Measurements from ENCODE around the gene TSPAN18.

The TSPAN18 gene

DNA sequence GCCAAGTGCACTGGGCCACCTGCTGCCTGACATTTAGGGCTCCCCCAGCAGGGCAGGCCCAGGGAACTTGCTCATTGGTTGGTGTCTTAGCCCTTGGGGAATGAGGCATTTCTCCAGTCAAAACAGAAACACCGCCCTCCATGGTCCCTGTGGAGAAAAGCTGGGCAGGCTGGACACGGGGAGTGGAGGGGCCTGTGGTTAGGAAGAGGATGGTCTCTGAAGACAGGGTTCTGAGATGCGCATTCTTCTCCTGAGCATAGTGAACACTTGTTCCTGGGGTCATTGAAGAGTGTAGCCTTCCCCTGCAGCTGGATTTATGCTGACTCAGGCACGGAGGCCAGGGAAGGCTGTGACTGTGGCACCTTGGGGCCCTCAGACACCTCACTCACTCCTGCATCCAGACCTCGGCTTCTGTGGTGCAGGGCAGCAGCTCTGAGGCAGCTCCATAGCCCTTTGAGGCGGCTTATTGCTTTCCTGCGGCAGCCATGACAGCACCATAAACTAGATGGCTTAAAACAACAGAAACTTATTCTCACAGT is 8.2 kb downstream of the TSPAN18 start:
- H3K27ac ChIP-seq, result no peak overlapping the region
- DNase-seq (ENCODE audit: low read depth, low spot score), result no peak

- no peak overlapping the region for H3K27ac ChIP-seq
- DNase-seq (ENCODE audit: low read depth, low spot score), result no peak
These were observed 10.0 kb downstream of the TSPAN18 start for GRCh38 chr11:44736791-44737190.

GRCh38 chr11:44737245-44738085 is 10.7 kb downstream of the TSPAN18 start:
- DNase-seq (ENCODE audit: low read depth, low spot score), result no peak
- H3K27ac ChIP-seq, result no peak overlapping the region

DNA sequence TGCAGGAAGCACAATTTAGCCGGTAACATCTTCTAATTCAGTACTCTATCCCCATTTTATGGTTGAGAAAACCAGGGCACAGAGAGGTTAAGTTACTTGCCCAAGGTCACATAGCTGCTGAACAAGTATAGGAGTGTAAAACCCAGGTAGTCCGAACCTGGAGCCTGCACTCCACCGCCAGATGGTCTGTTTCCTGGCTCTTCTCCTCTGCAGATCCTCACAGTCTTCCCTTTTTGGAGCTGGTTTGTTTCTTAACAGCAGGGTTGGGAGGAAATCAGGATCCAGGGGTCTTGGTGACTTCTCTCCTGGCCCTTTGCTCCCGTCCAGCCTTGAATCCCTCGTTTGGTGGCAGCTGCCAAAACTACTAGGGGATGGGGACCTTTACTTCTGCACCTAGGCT is 12.0 kb downstream of the TSPAN18 start:
- no peak for DNase-seq (ENCODE audit: low read depth, low spot score)
- no peak overlapping the region for H3K27ac ChIP-seq

- DNase-seq (ENCODE audit: low read depth, low spot score), result no peak
- H3K27ac ChIP-seq, result no peak overlapping the region
These were observed 14.2 kb downstream of the TSPAN18 start for GRCh38 chr11:44740967-44741366.

DNA sequence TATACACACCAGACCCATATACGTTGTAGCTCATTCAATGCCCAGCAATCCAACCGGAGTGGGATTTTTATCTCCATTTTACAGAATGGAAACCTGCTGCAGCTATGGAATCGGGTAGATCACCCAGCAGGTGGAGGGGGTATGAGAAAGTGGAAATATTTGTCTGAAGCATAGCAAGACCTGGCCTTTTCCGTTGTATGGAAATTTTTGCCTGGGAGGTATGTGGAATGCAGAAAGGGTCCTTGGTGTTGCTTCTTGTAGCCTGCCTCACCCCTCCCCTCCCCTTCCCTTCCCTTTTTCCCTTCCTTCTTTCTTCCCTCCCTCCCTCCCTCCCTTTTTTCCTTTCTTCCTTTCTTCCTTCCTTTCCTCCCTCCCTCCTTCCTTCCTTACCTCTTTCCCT is 15.2 kb downstream of the TSPAN18 start:
- no peak overlapping the region for H3K27ac ChIP-seq
- DNase-seq (ENCODE audit: low read depth, low spot score), result no peak

GRCh38 chr11:44742508-44743246 is 15.9 kb downstream of the TSPAN18 start:
- DNase-seq (ENCODE audit: low read depth, low spot score), result no peak
- no peak overlapping the region for H3K27ac ChIP-seq

GRCh38 chr11:44743326-44743725 is 16.6 kb downstream of the TSPAN18 start:
- H3K27ac ChIP-seq, result no peak overlapping the region
- no peak for DNase-seq (ENCODE audit: low read depth, low spot score)

DNA sequence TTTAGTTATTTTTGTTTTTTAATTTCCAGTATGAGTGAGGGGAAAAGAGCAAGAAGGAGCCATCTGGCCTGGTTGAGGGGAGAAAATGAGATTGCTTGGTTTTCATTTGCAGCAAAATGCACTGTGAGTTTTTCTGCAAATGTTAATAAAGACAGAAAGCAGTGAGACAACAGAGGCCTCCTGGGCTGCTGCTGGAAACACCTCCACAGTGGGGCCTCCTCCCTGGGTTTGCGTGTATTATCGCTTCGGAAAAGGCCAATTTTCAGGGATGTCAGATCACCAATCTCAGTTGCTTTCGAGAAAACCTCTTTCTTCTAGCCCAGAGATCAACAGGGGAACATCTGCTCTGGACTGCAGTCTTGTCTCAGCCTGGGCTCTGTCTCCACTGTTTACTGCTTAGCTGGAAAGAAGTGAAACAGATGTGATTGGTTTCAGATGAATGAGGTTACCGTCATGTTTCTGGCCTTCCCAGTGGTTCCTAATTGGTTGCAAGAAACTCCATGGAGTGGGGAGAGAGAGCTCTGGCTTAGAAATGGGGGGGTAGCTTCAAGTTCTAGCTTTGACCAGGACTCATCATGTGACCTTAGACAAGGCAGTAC is 17.3 kb downstream of the TSPAN18 start:
- no peak for DNase-seq (ENCODE audit: low read depth, low spot score)
- no peak overlapping the region for H3K27ac ChIP-seq

GRCh38 chr11:44746894-44747293 is 20.1 kb downstream of the TSPAN18 start:
- no peak overlapping the region for H3K27ac ChIP-seq
- no peak for DNase-seq (ENCODE audit: low read depth, low spot score)

GRCh38 chr11:44747316-44747715 is 20.6 kb downstream of the TSPAN18 start:
- H3K27ac ChIP-seq, result no peak overlapping the region
- DNase-seq (ENCODE audit: low read depth, low spot score), result no peak

- H3K27ac ChIP-seq, result no peak overlapping the region
These were observed 21.1 kb downstream of the TSPAN18 start for GRCh38 chr11:44747836-44748235.

GRCh38 chr11:44748606-44749005 is 21.8 kb downstream of the TSPAN18 start:
- DNase-seq (ENCODE audit: low read depth, low spot score), result no peak
- H3K27ac ChIP-seq, result no peak overlapping the region

More at GRCh38 chr11:44747836-44748235, 21.1 kb downstream of the TSPAN18 start:
- DNase-seq (ENCODE audit: low read depth, low spot score), result no peak

DNA sequence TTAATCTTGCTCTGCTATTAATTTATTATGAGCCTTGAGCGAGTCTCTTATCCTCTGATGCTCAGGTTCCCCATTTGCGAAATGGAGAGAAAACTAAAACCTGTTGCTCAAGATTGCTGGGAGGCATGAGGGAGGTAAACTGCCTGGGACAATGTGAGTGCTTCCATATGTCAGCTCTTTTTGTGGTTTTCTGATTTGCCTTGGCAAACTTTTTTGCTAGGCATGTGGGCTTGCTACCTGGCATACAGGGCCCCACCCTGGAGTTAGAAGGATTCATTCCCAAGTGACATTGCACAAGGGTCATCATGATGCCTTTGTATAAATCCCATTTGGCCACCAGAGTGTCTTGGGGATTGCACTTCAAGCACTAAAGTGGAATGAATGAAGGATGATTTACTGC is 22.4 kb downstream of the TSPAN18 start:
- no peak overlapping the region for H3K27ac ChIP-seq
- DNase-seq (ENCODE audit: low read depth, low spot score), result no peak

DNA sequence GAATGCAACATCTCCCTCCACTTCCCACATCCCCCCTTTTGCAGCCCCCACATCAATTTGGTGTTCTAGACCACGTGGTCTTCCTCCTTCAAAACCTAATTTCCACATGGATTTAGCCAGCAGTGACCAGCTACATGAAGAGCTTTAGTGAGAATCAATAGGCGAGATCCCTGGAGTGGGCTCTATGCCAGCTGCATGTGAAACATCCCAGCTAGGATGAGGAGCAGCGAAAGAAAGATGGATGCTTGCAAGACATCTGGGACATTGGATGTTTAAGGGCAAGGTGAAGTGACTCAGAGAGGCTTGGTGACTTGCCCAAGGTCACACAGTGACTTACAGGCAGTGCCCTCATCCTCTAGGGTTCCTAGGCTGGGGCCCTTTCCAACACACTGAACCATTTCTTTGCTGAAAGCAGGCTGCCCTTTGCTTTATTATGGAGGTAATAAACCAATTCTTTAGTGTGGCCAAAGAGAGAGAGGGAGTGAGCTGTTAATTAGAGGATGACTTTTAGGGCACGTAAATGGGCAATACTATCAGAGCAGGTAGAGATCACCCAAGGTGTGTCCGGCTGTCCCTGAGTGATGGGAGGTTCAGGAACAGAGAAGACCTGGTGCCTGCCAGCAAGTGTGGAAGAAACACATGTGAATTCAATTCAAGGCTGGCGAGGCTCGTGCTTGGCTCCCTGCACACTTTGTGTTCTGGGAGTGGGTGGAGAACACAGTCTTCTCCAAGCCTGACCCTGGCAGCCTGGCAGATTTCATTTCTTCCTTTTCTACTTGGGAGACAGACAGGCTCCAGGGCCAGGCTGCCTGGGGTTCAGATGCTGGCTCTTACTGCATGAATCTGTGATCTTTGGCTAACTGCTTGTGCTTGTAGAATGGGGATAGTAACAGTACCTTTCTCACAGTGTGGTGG is 24.0 kb downstream of the TSPAN18 start:
- no peak for DNase-seq (ENCODE audit: low read depth, low spot score)

GRCh38 chr11:44752300-44752699 is 25.5 kb downstream of the TSPAN18 start:
- H3K27ac ChIP-seq, result no peak overlapping the region
- no peak for DNase-seq (ENCODE audit: low read depth, low spot score)

More for the DNA sequence above, 24.0 kb downstream of the TSPAN18 start:
- H3K27ac ChIP-seq, result no peak overlapping the region

DNA sequence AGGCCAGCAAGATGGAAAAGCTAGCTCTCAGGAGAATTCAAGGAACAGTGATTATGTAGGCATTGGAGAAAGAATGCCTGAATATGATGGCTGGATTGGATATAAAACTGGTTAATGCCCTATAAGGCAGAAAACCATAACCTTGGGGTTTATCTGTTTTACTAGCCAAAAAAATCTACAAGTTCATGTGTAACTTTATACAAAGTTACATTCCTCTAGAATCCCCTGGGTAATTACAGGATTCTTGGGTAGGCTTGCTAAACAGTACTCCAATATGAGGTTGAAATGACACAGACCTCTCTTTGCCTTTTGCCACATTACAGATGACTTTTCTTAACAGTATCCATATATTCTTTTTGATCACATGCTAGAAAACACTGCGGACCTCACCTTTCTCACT is 26.0 kb downstream of the TSPAN18 start:
- H3K27ac ChIP-seq, result no peak overlapping the region
- no peak for DNase-seq (ENCODE audit: low read depth, low spot score)

DNA sequence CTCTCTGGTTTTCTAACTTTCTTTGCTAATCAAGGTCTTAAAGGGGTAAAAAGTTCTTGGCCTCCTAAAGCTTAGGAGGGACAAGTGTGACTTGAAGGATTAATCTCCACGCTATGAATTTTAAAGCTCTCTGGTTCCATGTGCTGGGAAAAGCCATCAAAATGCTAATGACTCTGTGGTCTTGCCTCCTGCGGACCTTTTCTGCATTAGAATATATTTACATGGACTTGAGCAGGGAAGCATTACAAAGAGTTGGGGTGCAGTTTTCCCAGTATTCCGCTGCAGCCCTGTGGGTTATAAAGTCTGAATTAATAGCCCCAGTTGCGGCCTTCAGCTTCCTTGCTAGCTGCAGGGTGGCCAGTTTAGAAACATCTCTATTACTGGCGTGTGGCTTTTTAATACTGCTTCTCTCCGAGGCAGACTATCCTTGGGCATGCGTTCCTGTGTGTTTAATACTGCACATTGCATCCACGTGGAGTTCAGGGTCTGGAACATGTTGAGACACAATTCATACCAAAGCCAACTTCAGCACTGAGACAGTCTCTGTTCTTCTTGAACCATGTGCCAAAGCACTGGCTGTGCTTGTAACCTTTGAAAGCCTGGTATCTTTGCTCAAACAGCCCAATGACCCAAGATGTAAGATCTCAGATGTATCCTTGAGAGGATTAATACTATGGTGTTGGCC is 27.3 kb downstream of the TSPAN18 start:
- DNase-seq (ENCODE audit: low read depth, low spot score), result no peak
- H3K27ac ChIP-seq, result no peak overlapping the region

- no peak for DNase-seq (ENCODE audit: low read depth, low spot score)
- H3K27ac ChIP-seq, result no peak overlapping the region
These were observed 28.3 kb downstream of the TSPAN18 start for GRCh38 chr11:44754876-44755555.

Measured in epithelial cell of prostate (primary cell).